Measurements from ENCODE around the gene OR51V1. TPM values are rescaled to one million over a fixed set of nuclear protein-coding genes. Genes with fewer than 3 reads are reported as not detected.
"Not testable (repeated sequence)": the region's sequence is repeated elsewhere in the genome, so short reads cannot be mapped to it uniquely, and the experiment has no call there.

OR51V1 gene
- polyA plus RNA-seq, result not detected

- WGBS, 3 donors, result 41 to 71% (median 63%) methylated on average over 1 of the region's 1 CpG
- H3K27ac ChIP-seq (ENCODE audit: low read depth, low read length), result no peak within 1 kb of the TSS
Observed at GRCh38 chr11:5200582-5200981, at the start of gene OR51V1. TSS of gene OR51V1 (minus strand) at chr11:5200682. CDS start at chr11:5200682, 0 bp downstream.

- H3K27ac ChIP-seq (ENCODE audit: low read depth, low read length), result not testable (repeated sequence)
- 66 to 70% (median 69%) methylated on average over 3 to 4 of the region's 9 CpGs for WGBS, 3 donors
Observed at GRCh38 chr11:5249807-5250396, 49.4 kb upstream of the OR51V1 start, which contains the start of gene HBG1. TSS of gene HBG1 (minus strand) at chr11:5249857. CDS start at chr11:5249804, 53 bp downstream.

GRCh38 chr11:5248498-5248897 is 48.0 kb upstream of the OR51V1 start:
- not testable (repeated sequence) for H3K27ac ChIP-seq (ENCODE audit: low read depth, low read length)
- WGBS, 3 donors, result 25 to 81% (median 73%) methylated on average over 7 of the region's 7 CpGs

- no peak overlapping the region for H3K27ac ChIP-seq (ENCODE audit: low read depth, low read length)
- 70 to 81% (median 79%) methylated on average over 3 of the region's 3 CpGs for WGBS, 3 donors
Observed at GRCh38 chr11:5247472-5248192, 47.1 kb upstream of the OR51V1 start.

GRCh38 chr11:5246772-5247471 is 46.4 kb upstream of the OR51V1 start:
- WGBS, 3 donors, result 66 to 72% (median 71%) methylated on average over 6 of the region's 6 CpGs
- H3K27ac ChIP-seq (ENCODE audit: low read depth, low read length), result no peak overlapping the region

GRCh38 chr11:5245155-5245554 is 44.7 kb upstream of the OR51V1 start:
- 71 to 86% (median 72%) methylated on average over 2 of the region's 2 CpGs for WGBS, 3 donors
- no peak overlapping the region for H3K27ac ChIP-seq (ENCODE audit: low read depth, low read length)

GRCh38 chr11:5243816-5244180 is 43.3 kb upstream of the OR51V1 start:
- WGBS, 3 donors, result 77 to 89% (median 79%) methylated on average over 4 of the region's 4 CpGs
- no peak overlapping the region for H3K27ac ChIP-seq (ENCODE audit: low read depth, low read length)

GRCh38 chr11:5242933-5243815 is 42.7 kb upstream of the OR51V1 start:
- H3K27ac ChIP-seq (ENCODE audit: low read depth, low read length), result no peak overlapping the region

GRCh38 chr11:5242208-5242607 is 41.7 kb upstream of the OR51V1 start:
- H3K27ac ChIP-seq (ENCODE audit: low read depth, low read length), result no peak overlapping the region
- 47 to 75% (median 67%) methylated on average over 2 of the region's 2 CpGs for WGBS, 3 donors

More at GRCh38 chr11:5242933-5243815, 42.7 kb upstream of the OR51V1 start:
- 62 to 74% (median 70%) methylated on average over 7 of the region's 7 CpGs for WGBS, 3 donors

- WGBS, 3 donors, result 56 to 62% (median 60%) methylated on average over 3 of the region's 3 CpGs
- no peak overlapping the region for H3K27ac ChIP-seq (ENCODE audit: low read depth, low read length)
Observed at GRCh38 chr11:5241458-5241857, 41.0 kb upstream of the OR51V1 start.

- H3K27ac ChIP-seq (ENCODE audit: low read depth, low read length), result no peak overlapping the region
- 56 to 77% (median 77%) methylated on average over 2 of the region's 2 CpGs for WGBS, 3 donors
Observed at GRCh38 chr11:5240458-5240857, 40.0 kb upstream of the OR51V1 start.

- 74 to 84% (median 83%) methylated on average over 1 of the region's 1 CpG for WGBS, 3 donors
- H3K27ac ChIP-seq (ENCODE audit: low read depth, low read length), result no peak overlapping the region
Observed at GRCh38 chr11:5240056-5240455, 39.6 kb upstream of the OR51V1 start.

GRCh38 chr11:5239046-5239445 is 38.6 kb upstream of the OR51V1 start:
- H3K27ac ChIP-seq (ENCODE audit: low read depth, low read length), result no peak overlapping the region

- no peak overlapping the region for H3K27ac ChIP-seq (ENCODE audit: low read depth, low read length)
- WGBS, 3 donors, result 26 to 42% (median 31%) methylated on average over 2 of the region's 2 CpGs
Observed at GRCh38 chr11:5238486-5238885, 38.0 kb upstream of the OR51V1 start.

- H3K27ac ChIP-seq (ENCODE audit: low read depth, low read length), result no peak overlapping the region
- 44 to 88% (median 66%) methylated on average over 2 of the region's 2 CpGs for WGBS, 3 donors
Observed at GRCh38 chr11:5237420-5237819, 36.9 kb upstream of the OR51V1 start.

GRCh38 chr11:5235364-5236095 is 35.0 kb upstream of the OR51V1 start:
- WGBS, 3 donors, result 82 to 87% (median 83%) methylated on average over 5 of the region's 5 CpGs
- no peak overlapping the region for H3K27ac ChIP-seq (ENCODE audit: low read depth, low read length)

GRCh38 chr11:5234381-5234834 is 33.9 kb upstream of the OR51V1 start, which contains the start of gene HBD:
TSS of gene HBD (minus strand) at chr11:5234483. CDS start at chr11:5234433, 50 bp downstream.
- no peak within 1 kb of the TSS for H3K27ac ChIP-seq (ENCODE audit: low read depth, low read length)
- 19 to 44% (median 31%) methylated on average over 2 of the region's 2 CpGs for WGBS, 3 donors

GRCh38 chr11:5233307-5233706 is 32.8 kb upstream of the OR51V1 start:
- no peak overlapping the region for H3K27ac ChIP-seq (ENCODE audit: low read depth, low read length)
- 79 to 90% (median 84%) methylated on average over 1 of the region's 1 CpG for WGBS, 3 donors
